Adrenal gland (tissue), 5 donors: ENCODE results near the gene ANXA6.

Experiments
- CTCF ChIP-seq, 6 experiments: fragments of 450-650 bp in 4 of 6; fragments of 200-600 bp in 2 of 6; sonication (generic) in 1 of 6; IDR thresholded peaks; 1 replicate in 5 of 6; 2 replicates in 1 of 6; pipeline versions ENCODE4 v1.5.1 to v1.8.0; 2016 to 2021; ENCODE audit warnings: antibody characterized with exemption in 6 of 6, mild to moderate bottlenecking in 2 of 6, moderate library complexity in 1 of 6
- POLR2A ChIP-seq, 2 donors: fragments of 450-650 bp; IDR thresholded peaks; one replicate each; pipeline ENCODE4 v1.6.1; 2017; ENCODE audit warnings: antibody characterized with exemption in 2 of 2, mild to moderate bottlenecking in 2 of 2, moderate library complexity in 1 of 2
- donor health status: DM: no; HTN: no; CAD: no.

GRCh38 chr5:151073280-151073679, 84.3 kb downstream of the ANXA6 start:
- TF ChIP-seq CTCF (IDR thresholded peaks at IDR 0.05): no peak
- TF ChIP-seq POLR2A (IDR thresholded peaks at IDR 0.05): no peak
